ENCODE results near the gene DISC1.

The DISC1 gene

GRCh38 chr1:231976231-231976630 is 349.6 kb downstream of the DISC1 start:
- TF ChIP-seq BHLHE40 (IDR thresholded peaks at IDR 0.05; ENCODE audit: borderline replicate concordance) = no peak
- no peak for DNase-seq (ENCODE audit: extremely low spot score)
- POLR2A ChIA-PET = no interaction called here
- CTCF ChIA-PET = interaction anchor here (0.6 kb wide), 1 partner anchor 213 kb away, joined by 3 read pairs; no protein-coding TSS in a partner anchor

- DNase-seq (ENCODE audit: extremely low spot score) = no peak
- ChIA-PET POLR2A (no interaction called here), CTCF (interaction anchor here (0.7 to 1.8 kb wide), 2 partner anchors 10 to 1261 kb away, joined by 3 to 5 read pairs; no protein-coding TSS in a partner anchor)
- TF ChIP-seq SP1 (IDR thresholded peaks at IDR 0.05) = no peak
- no peak for TF ChIP-seq PKNOX1 (IDR thresholded peaks at IDR 0.05)
- no peak for TF ChIP-seq FOXA1 (IDR thresholded peaks at IDR 0.05)
- TF ChIP-seq L3MBTL2 (conservative IDR thresholded peaks at IDR 0.05) = no peak
- TF ChIP-seq ARNT (IDR thresholded peaks at IDR 0.05) = no peak
- no peak for TF ChIP-seq ZNF384 (IDR thresholded peaks at IDR 0.05)
- TF ChIP-seq FOXM1 (IDR thresholded peaks at IDR 0.05; ENCODE audit: borderline replicate concordance) = no peak
- no peak for TF ChIP-seq LEF1 (IDR thresholded peaks at IDR 0.05; ENCODE audit: borderline replicate concordance)
- no peak for TF ChIP-seq HDGF (IDR thresholded peaks at IDR 0.05; ENCODE audit: borderline replicate concordance)
- TF ChIP-seq TARDBP (IDR thresholded peaks at IDR 0.05) = no peak
- no peak for TF ChIP-seq SUZ12 (IDR thresholded peaks at IDR 0.05)
- no peak for TF ChIP-seq NFRKB (IDR thresholded peaks at IDR 0.05)
- TF ChIP-seq FOXK2 (IDR thresholded peaks at IDR 0.05) = no peak
- no peak for TF ChIP-seq BHLHE40 (IDR thresholded peaks at IDR 0.05; ENCODE audit: borderline replicate concordance)
- TF ChIP-seq ELF4 (IDR thresholded peaks at IDR 0.05) = no peak
- no peak for TF ChIP-seq CTBP1 (IDR thresholded peaks at IDR 0.05; ENCODE audit: borderline replicate concordance)
These were observed 355.1 kb downstream of the DISC1 start for GRCh38 chr1:231981675-231982074.

- DNase-seq (ENCODE audit: extremely low spot score) = no peak
- TF ChIP-seq ZNF384 (IDR thresholded peaks at IDR 0.05) = no peak
- no peak for TF ChIP-seq FOXA1 (IDR thresholded peaks at IDR 0.05)
- TF ChIP-seq LEF1 (IDR thresholded peaks at IDR 0.05; ENCODE audit: borderline replicate concordance) = no peak
- TF ChIP-seq SUZ12 (IDR thresholded peaks at IDR 0.05) = no peak
- TF ChIP-seq TARDBP (IDR thresholded peaks at IDR 0.05) = no peak
- TF ChIP-seq SP1 (IDR thresholded peaks at IDR 0.05) = no peak
- no peak for TF ChIP-seq NFRKB (IDR thresholded peaks at IDR 0.05)
- no peak for TF ChIP-seq L3MBTL2 (conservative IDR thresholded peaks at IDR 0.05)
- no peak for TF ChIP-seq BHLHE40 (IDR thresholded peaks at IDR 0.05; ENCODE audit: borderline replicate concordance)
- TF ChIP-seq HDGF (IDR thresholded peaks at IDR 0.05; ENCODE audit: borderline replicate concordance) = no peak
- TF ChIP-seq PKNOX1 (IDR thresholded peaks at IDR 0.05) = no peak
- ChIA-PET POLR2A (no interaction called here), CTCF (interaction anchor here (0.7 to 1.8 kb wide), 2 partner anchors 8 to 12 kb away, joined by 5 to 7 read pairs; no protein-coding TSS in a partner anchor)
These were observed 356.4 kb downstream of the DISC1 start for GRCh38 chr1:231982871-231983587.

- no peak for DNase-seq (ENCODE audit: extremely low spot score)
- ChIA-PET POLR2A (no interaction called here), CTCF (interaction anchor here (0.9 to 1.8 kb wide), 2 partner anchors 13 to 1419 kb away, joined by 3 to 5 read pairs; no protein-coding TSS in a partner anchor)
- TF ChIP-seq SP1 (IDR thresholded peaks at IDR 0.05) (no peak), FOXM1 (IDR thresholded peaks at IDR 0.05; ENCODE audit: borderline replicate concordance) (no peak), NFRKB (IDR thresholded peaks at IDR 0.05) (no peak), LEF1 (IDR thresholded peaks at IDR 0.05; ENCODE audit: borderline replicate concordance) (no peak), FOXA1 (IDR thresholded peaks at IDR 0.05) (no peak), BHLHE40 (IDR thresholded peaks at IDR 0.05; ENCODE audit: borderline replicate concordance) (no peak), L3MBTL2 (conservative IDR thresholded peaks at IDR 0.05) (no peak), HDGF (IDR thresholded peaks at IDR 0.05; ENCODE audit: borderline replicate concordance) (no peak), ZNF384 (IDR thresholded peaks at IDR 0.05) (no peak), FOXK2 (IDR thresholded peaks at IDR 0.05) (no peak), PKNOX1 (IDR thresholded peaks at IDR 0.05) (no peak)
These were observed 357.1 kb downstream of the DISC1 start for GRCh38 chr1:231983588-231984193.

GRCh38 chr1:231985296-231986023 is 358.9 kb downstream of the DISC1 start:
- TF ChIP-seq NFRKB (IDR thresholded peaks at IDR 0.05) = no peak
- TF ChIP-seq HDGF (IDR thresholded peaks at IDR 0.05; ENCODE audit: borderline replicate concordance) = no peak
- no peak for TF ChIP-seq FOXA1 (IDR thresholded peaks at IDR 0.05)
- no peak for TF ChIP-seq BHLHE40 (IDR thresholded peaks at IDR 0.05; ENCODE audit: borderline replicate concordance)
- no peak for TF ChIP-seq TARDBP (IDR thresholded peaks at IDR 0.05)
- TF ChIP-seq LEF1 (IDR thresholded peaks at IDR 0.05; ENCODE audit: borderline replicate concordance) = no peak
- TF ChIP-seq L3MBTL2 (conservative IDR thresholded peaks at IDR 0.05) = no peak; the same call in 1 of the 2 replicates
- no peak for TF ChIP-seq ARNT (IDR thresholded peaks at IDR 0.05)
- TF ChIP-seq SUZ12 (IDR thresholded peaks at IDR 0.05) = no peak
- TF ChIP-seq FOXM1 (IDR thresholded peaks at IDR 0.05; ENCODE audit: borderline replicate concordance) = no peak
- TF ChIP-seq ELF4 (IDR thresholded peaks at IDR 0.05) = no peak
- no peak for TF ChIP-seq SP1 (IDR thresholded peaks at IDR 0.05)
- ChIA-PET CTCF (no interaction called here), POLR2A (no interaction called here)
- no peak for DNase-seq (ENCODE audit: extremely low spot score)
